Glomerular visceral epithelial cell (primary cell): ENCODE measurements around the gene KTI12.
"Not testable (repeated sequence)": the region's sequence is repeated elsewhere in the genome, so short reads cannot be mapped to it uniquely, and the experiment has no call there.

Source experiments
- DNase-seq: peaks from one replicate; pipeline ENCODE4 v3.0.0-alpha.2; 2016; ENCODE audit errors: extremely low spot score

KTI12 gene

DNA sequence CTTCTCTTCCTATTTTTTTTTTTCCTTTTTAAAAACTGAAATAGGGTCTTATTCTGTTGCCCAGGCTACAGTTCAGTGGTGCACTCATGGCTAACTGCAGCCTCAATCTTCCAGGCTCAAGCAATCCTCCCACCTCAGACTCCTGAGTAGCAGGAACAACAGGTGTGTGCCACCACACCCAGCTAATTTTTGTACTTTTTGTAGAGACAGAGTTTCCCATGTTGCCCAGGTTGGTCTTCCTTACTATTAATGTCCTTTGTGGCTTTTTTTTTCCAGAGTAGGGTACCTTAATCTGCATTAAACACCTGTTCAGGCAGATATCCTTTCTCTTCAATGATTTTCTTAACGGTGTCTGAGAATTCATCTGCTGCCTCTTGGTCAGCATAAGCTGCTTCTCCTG, 4.3 kb upstream of the KTI12 start:
- DNase-seq, result no peak

DNA sequence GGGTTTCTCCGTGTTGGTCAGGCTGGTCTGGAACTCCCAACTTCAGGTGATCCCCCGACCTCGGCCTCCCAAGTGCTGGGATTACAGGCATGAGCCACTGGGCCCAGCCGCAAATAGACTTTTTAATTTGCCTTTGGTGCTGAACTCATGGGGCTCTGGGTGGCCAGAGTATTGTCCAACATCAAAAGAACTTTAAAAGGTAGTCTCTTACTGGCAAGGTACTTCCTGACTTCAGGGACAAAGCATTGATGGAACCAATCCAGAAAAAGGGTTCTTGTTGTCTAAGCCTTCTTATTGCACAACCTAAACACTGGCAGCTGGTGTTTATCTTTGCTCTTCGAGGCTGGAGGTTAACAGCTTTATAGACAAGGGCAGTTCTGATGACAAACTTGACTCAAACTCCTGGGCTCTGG, 3.8 kb upstream of the KTI12 start:
- DNase-seq, result no peak

DNA sequence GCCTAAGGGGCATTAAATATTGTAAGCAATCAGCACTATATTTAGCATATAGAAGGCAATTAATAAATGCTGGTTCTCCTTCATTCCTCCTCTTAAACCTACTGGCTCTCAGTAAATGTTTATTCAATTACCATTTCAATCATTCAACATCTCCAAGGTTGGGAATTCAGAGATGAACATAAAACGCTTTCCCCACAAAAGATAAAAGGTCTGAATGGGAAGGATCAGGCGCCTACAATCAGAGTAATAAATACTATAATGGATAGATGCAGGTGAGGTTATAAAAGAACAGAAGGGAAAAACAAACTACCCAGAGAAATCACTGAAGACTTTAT, 407 bp upstream of the KTI12 start:
- DNase-seq, result no peak

DNA sequence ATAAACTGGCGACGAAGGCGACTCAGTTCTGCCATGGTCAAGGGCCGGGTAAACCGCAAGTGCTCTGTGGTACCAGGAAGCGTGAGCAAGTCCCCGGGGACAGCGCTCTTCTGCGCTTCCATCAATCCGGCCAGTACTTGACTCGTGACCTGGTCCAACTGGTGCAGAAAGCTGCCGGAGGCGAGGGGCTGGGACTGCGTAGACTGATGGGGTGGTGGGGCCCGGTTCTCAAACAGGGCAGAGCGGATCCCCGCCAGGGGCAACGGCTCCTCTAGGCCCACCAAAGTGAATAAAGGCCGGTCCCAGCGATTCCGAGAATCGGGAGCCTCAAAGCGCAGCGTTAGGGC, 852 bp downstream of the KTI12 start:
- peak; percentile 49 for DNase-seq

DNA sequence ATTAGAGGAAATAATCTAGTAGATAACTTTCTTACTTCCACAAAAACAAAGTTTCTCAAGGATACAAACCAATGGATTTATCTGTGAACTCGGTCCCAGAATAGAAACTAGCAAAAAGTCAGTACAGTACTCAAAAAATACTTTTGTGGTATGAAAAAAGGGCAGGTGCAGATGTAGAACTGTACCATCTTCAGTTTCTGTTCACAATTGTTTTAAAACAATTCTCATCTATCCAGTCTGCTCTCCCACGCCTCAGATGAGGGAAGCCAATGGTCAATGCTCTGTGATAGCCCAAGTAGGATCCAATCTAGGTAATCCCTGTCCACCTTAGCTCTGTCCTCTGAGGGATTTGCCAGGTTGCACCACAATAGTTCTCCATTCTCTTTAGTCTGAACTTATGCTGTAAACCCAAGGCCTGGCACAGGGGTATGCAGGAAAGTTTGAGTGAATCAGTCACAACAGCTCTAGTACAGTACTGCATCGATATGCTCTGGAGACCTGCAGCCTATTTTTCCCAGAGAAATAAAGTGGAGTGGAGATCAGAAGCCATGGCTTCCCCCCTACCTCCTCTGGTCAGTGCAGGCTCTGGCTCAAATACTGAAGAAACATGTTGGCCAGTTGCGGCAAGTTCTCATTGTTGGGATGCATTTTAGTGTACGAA, 1.4 kb downstream of the KTI12 start:
- DNase-seq, result no peak

DNA sequence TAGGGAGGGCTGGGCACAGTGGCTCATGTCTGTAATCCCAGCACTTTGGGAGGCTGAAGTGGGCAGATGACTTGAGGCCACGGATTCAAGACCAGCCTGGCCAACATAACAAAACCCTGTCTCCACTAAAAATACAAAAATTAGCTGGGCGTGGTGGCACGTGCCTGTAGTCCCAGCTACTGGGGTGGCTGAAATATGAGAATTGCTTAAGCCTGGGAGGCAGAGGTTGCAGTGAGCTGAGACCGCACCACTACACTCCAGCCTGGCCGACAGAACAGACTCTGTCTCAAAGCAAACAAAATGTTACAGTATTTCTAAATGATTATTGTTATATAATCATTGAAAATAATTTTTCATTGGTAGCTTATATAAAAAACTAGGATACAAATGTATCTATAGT, 4.8 kb downstream of the KTI12 start:
- not testable (repeated sequence) for DNase-seq

DNA sequence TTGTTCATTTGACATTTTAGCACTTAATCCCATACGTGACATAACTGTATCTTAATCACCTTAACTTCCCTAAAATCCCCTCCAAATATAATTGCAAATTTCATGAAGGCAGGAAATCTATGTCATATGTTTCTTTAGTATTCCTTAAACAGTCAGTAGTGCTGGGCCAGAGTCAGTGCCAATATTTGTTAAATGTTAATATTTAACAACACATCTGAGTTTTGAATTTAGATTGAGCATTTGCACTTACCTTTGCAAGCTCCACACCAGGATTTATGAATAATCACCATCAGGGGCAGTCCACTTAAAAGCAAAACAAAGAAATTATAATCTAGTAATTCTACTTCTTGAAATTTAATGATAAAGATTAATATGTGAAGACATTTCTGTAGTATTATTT, 5.3 kb downstream of the KTI12 start:
- DNase-seq, result no peak

DNA sequence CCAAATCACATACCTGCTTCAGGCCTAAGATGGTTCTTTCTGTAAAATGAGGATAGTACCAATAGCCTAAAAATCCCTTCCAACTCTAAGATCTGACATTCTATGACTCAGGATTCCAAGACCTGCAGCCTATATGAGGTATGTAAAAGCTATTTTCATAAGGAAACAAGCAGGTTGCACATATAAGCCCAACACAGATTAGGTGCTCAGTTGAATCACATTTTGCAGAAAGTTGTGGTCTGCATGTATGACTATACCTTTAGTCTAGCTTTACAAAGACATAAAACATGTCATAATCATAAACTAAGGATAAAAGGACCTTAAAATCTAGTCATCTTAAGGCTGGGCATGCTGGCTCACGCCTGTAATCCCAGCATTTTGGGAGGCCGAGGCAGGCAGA, 7.3 kb downstream of the KTI12 start:
- DNase-seq, result no peak

DNA sequence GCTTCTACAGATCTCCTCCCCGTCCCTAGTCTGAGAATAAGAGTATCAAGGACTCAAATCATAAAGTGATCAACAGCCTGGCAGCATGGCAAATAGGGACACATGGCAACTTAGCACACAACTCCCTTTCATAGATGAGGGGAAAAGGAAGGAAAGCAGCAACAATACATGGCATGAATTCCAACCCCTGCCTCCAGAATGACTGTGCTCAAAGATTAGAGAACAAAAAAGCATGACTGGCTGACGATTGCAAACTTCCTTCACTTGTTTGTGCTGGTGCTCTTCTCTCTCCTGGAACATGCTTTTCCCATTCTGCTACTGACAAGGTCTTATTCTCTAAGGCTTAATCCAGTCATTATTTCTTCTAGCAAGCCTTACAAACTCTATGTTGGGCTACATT, 11.5 kb downstream of the KTI12 start:
- no peak for DNase-seq

DNA sequence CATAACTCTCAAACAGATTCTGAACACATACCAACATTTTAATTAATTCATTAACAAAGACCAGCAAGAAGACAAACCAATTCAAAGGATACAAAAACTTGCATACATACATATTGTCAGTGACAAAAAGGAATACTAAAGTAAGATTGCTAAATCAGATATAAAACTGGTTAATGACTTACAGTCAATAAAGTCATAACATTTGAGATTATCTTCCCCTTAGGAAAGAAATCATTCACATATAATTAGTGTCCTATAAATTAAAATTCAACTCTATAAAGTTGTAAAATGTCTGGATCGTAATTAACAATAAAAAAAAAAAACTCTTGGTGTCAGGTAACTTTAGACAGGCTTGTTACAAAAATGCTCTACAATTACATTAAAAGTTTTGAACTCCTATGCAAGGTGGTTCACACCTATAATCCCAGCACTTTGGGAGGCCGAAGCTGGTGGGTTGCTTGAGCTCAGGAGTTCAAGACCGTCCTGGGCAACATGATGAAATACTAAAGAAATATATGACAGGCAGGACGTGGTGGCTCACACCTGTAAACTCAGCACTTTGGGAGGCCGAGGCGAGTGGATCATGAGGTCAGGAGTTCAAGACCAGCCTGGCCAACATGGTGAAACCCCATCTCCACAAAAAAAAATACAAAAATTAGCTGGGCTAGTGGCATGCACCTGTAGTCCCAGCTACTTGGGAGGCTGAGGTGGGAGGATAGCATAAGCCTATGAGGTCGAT, 25.4 kb downstream of the KTI12 start:
- DNase-seq, result no peak

DNA sequence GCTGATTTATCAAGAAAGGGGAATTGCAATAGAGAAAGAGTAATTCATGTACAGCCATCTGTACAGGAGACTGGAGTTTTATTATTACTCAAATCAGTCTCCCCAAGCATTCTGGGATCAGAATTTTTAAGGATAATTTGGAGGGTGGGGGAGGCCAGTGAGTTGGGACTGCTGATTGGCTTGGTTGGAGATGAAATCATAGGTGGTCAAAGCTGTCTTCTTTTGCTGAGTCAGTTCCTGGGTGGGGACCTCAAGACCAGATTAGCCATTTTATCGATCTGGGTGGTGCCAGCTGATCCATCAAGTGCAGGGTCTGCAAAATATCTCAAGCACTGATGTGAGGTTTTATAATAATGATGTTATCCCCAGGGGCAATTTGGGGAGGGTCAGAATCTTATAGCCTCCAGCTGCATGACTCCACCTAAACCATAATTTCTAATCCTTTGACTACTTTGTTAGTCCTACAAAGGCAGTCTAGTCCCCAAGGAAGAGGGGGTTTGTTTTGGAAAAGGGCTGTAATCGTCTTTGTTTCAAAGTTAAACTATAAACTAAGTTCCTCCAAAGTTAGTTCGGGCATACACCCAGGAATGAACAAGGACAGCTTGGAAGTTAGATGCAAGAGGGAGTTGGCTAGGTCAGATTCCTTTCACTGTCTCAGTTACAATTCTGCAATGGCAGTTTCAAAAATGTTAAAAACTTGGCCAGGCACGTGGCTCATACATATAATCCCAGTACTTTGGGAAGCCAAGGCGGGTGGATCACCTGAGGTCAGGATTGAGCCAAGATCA, 26.2 kb downstream of the KTI12 start:
- DNase-seq, result peak; percentile 12

DNA sequence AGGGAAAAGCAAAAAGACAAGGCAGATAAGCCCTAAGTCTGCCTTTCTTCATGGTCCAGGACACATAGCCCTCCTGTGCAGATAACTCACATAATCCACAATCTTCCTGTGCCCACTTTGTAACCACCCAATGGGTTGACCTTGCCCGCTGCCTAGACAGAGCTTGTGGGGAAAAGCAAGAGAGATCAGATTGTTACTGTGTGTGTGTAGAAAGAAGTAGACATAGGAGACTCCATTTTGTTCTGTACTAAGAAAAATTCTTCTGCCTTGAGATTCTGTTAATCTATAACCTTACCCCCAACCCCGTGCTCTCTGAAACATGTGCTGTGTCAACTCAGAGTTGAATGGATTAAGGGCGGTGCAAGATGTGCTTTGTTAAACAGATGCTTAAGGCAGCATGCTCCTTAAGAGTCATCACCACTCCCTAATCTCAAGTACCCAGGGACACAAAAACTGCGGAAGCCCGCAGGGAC, 27.5 kb downstream of the KTI12 start:
- DNase-seq, result peak; percentile 37

DNA sequence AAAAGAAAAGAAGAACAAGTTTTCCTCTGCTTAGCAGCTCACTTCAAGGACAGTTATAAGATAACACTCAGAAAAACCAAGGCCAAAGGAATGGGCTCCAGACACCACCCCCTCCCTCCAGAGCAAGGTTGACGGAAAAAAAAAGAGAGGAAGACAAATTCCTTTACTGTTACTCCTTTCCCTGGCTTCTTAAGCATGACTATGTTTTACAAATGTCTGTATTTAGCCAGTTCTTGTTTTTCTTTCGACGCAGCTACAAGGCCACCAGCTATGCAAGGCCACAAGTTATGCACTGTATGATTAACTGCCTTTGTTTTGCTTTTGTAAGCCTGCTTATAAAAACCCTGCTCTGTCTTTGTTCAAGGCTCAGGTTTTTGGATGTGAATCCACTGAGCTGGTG, 28.1 kb downstream of the KTI12 start:
- peak; percentile 72 for DNase-seq

DNA sequence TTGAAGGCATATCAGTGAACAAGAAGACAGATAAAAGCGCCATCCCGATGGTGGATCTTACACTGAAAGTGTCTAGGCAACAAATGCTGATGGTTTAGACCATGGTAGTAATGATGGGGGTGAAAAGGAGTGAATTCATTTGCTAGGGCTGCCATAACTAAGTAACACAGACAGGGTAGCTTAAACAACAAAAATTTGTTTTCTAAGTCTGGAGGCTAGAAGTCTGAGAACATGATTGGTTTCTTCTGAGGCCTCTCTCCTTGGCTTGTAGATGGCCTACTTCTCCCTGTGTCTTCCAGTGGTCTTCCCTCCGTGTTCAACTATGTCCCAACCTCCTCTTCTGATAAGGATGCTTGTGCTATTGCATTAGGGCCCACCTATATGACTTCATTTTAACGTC, 29.7 kb downstream of the KTI12 start:
- DNase-seq, result no peak

DNA sequence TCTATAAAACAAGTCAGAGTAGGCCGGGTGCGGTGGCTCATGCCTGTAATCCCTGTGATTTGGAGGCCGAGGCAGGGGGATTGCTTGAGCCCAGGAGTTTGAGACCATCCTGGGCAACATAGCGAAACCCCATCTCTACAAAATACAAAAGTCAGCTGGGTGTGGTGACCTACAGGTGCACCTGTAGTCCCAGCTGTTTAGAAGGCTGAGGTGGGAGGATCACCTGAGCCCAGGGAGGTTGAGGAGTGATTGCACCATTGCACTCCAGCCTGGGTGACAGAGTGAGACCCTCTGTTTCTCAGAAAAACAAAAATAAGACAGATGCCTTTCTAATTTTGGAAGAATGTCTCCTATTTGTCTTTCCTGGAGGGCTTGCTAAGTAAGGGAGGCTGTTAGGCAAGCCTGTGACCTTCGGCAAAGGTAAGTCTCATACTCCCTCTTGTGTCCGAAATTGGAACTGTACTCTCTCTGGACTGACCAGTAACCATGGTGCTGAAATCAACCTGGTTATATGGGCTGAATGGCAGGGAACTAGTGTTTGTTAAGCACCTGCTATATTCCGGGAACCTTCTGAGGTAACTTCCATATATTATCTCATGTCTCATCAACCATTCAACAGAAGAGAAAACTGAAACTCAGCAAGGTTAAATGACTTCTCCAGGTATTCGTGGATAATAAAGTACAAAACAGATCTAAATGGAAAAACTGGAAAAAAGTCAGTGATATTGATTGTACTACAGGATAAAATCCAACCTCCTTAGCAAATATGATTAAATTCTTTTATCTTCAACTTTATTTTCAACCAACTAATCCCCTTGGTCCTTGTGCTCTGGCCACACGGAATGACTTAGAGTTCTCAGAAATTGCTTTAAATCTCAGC, 31.3 kb downstream of the KTI12 start:
- peak; percentile 88 for DNase-seq

DNA sequence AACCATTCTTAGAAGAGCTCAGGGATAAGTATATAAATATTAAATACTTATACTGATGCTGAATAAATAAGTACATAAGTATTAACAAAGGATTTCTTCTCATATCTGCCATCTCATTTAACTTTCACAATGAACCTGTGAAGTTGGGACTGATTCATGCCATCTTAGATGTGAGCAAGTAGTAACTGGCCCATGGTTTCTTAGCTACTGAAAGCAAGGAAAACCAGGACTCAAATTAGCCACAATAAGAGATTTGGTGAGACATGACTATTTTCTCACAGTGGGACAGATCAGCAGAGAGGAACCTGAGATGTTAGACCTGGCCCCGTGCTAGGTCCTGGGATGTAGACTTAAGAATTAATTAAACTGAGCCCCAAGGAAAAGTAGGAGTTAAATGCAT, 34.9 kb downstream of the KTI12 start:
- no peak for DNase-seq

DNA sequence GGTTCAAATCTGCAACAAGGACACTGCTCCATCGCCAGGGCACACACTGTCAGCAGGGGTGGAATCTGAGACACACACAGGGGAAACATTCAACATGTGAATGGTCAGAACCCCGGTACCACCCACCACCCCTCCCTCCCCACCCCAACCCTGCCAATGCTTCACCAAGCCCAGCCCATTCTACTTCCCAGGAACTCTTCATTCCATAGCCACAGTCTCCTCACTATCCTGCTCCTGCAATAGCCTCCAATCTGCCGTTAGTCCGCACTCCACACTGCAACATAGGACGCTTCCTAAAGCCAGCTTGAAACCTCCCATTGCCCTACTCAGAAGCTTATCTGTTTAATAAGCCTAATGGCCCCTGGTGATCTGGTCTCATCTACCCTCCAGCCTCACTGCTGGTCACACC, 35.6 kb downstream of the KTI12 start:
- DNase-seq, result no peak

DNA sequence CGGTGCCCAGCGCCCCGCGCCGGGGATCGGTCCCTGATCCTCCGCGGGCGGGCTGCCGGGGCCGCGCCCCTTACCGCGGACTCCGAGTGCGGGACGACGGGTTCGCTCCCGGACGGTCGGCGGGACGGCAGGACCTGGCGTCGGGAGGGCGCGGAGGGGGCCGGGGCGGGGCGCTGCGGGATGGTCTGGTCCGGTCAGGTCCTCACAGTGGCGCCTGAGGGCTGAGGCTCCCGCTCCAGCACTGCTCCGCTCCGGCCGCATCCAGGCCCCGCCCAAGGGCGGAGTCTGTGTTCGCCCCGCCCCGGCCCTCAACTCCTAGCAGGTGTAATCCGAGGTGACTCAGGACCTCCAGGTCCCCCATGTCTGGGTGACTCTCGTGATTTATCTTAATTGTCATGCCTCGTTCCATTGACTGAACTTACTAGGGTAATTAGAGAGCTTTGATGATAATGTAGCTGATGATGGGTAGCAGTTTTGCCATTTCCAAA, 43.1 kb downstream of the KTI12 start, which contains the start of gene RAB3B:
RAB3B (minus strand) TSS at position 223 of the 488 bp plus-strand sequence. CDS start 13,583 bp downstream, outside the sequence.
- DNase-seq, result peak; percentile 86

DNA sequence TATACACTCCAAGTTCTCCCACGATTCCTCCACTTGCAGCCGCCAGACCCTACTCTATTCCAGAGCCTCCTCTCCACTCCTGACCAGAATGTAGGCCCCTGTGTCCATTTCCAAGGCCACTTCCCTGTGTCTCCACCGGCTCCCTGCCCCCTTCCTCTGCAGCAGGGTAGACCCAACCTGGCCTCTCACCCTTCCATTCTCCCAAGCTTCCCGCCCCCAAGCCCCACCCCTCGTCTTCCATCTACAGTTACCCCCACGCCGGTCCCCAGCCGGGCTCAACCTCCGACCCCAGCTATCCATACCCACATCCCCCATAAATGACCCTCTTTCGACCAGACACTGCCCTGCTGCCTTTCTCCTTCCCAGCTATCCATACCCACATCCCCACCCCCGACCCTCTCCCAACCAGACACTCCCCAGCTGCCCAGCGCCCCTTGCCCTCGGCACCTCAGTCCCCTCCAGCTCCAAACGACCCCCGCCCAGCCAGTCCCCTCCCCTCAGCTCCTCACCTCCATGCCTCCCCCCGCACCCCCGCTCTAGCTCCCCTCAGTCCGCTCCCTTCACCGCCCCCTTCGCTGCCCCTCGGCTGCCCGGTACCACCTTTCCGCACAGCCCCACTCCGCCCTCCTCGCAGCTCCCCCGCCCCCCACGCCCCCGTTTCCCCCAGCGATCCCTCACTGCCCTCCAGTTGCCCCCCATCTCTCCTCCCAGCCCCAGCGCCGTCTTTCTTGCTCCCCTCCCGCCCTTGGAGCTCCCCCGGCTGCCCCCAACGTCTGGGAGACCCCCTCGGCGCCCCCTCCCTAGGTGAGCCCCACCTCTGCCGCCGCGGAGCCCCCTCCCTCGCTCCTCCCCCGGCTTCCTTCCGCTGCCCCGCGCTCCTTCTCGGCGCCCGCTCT, 43.8 kb downstream of the KTI12 start:
- no peak for DNase-seq

DNA sequence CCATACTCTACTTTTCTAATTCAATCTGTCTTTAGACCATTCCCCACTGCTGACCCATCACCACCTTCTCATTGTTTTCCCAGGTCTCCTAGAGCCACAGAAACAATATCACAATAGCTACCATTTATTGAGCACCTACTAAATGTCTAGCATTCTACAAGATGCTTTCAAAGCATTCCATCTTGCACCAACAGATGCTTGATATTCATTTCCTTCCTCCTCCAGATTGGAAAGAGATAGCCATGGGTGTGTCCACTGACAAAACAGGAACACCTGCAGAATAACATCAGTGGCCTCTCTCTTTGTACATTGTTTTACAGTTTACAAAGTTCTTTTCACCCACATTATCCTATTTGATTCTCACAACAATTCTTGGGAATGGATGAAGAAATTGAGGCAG, 45.4 kb downstream of the KTI12 start:
- no peak for DNase-seq

DNA sequence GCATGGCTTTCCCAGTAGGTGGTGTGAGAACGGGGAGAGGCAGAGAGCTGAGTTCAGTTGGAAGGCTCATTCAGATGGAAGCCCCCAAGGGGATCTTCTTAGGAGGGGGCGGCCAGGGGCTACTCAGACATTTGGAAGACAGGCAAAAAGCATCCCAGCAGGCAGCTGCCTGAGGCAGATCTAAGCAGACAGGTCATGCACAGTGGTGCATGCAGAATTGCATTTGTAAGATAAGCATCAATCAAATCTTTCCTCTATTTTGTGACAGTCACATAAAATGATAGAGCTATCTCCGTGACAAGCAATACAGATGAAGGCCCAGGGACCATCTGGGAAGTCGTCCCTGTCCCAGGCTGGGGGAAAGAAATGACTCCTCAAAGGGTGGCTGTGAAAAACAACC, 46.9 kb downstream of the KTI12 start:
- no peak for DNase-seq
